MCF 10A (cell line): ENCODE data around the gene PPP6R3. TPM values are rescaled to one million over a fixed set of nuclear protein-coding genes. Genes with fewer than 3 reads are reported as not detected.

Experiments
- BruUV-seq: library from RNA; stranded (reverse); fragments of 400-500 nt; replicated peaks from 2 replicates; lab custom pipeline; 2021; lab: Mats Ljungman, UMichigan
- CTCF ChIA-PET: fragments of 300-600 bp; sonication (Branson Sonifier 250); formaldehyde crosslinking; extraction: SDS; loops from one replicate; lab custom pipeline; 2021; ENCODE audit warnings: antibody characterized with exemption, inconsistent platforms; lab: Yijun Ruan, JAX
- POLR2A ChIA-PET: fragments of 300-600, 350-650 bp; sonication (Branson Sonifier 250); formaldehyde crosslinking; extraction: SDS; loops from one replicate; lab custom pipeline; 2020; ENCODE audit warnings: antibody characterized with exemption, inconsistent platforms; lab: Yijun Ruan, JAX
- DNase-seq: peaks from one replicate; pipeline ENCODE4 v3.0.0-alpha.2; 2018; ENCODE audit not compliant: unreplicated experiment
- H3K27ac Mint-ChIP-seq: one replicate; pipeline ENCODE4 v1.8.0; 2022; ENCODE audit warnings: mild to moderate bottlenecking, low read depth, mixed read lengths; ENCODE audit not compliant: unreplicated experiment
- H3K27me3 Mint-ChIP-seq: one replicate; pipeline ENCODE4 v1.8.0; 2022; ENCODE audit warnings: mixed read lengths; ENCODE audit not compliant: insufficient read depth, unreplicated experiment
- H3K36me3 Mint-ChIP-seq: one replicate; pipeline ENCODE4 v1.8.0; 2022; ENCODE audit warnings: mild to moderate bottlenecking, moderate library complexity, mixed read lengths; ENCODE audit not compliant: insufficient read depth, unreplicated experiment
- H3K4me1 Mint-ChIP-seq: one replicate; pipeline ENCODE4 v1.8.0; 2022; ENCODE audit warnings: mixed read lengths; ENCODE audit not compliant: insufficient read depth, unreplicated experiment
- H3K4me3 Mint-ChIP-seq: one replicate; pipeline ENCODE4 v1.8.0; 2022; ENCODE audit warnings: mild to moderate bottlenecking, moderate library complexity, mixed read lengths; ENCODE audit not compliant: unreplicated experiment
- H3K9me3 Mint-ChIP-seq: one replicate; pipeline ENCODE4 v1.8.0; 2022; ENCODE audit warnings: mixed read lengths; ENCODE audit not compliant: unreplicated experiment
- CTCF ChIP-seq: fragments of 200-600 bp; IDR thresholded peaks from one replicate; pipeline ENCODE4 v1.8.0; 2022; ENCODE audit warnings: antibody characterized with exemption, mild to moderate bottlenecking; ENCODE audit not compliant: unreplicated experiment
- intact Hi-C: fragments of 100-400 bp; cut with micrococcal nuclease; formaldehyde crosslinking; loops from 2 replicates; pipeline ENCODE4 v1.14.1; 2022
- total RNA-seq: library from RNA; stranded (reverse); gene quantifications from 2 replicates; pipeline ENCODE4 v1.2.3, GENCODE V29; 2022

Gene PPP6R3
- total RNA-seq, 1 experiment from 2014 or later = 95.7 TPM

- Mint-ChIP-seq H3K9me3 (no peaks in the 10 kb centered on the region), H3K27me3 (no peaks in the 10 kb centered on the region), H3K4me3 (no peak overlapping the region), H3K4me1 (no peaks in the 10 kb centered on the region), H3K36me3 (peaks cover 45% of the 10 kb centered on the region), H3K27ac (no peak overlapping the region)
- no TSS peak for BruUV-seq
- CTCF ChIA-PET = no interaction called here
- intact Hi-C loops = no loop called here
- POLR2A ChIA-PET = no interaction called here
- no peak for DNase-seq
- no peak for TF ChIP-seq CTCF
These were observed 40.4 kb upstream of the PPP6R3 start for GRCh38 chr11:68420171-68420570.

- Mint-ChIP-seq H3K4me3 (no peak overlapping the region), H3K9me3 (no peaks in the 10 kb centered on the region), H3K27ac (no peak overlapping the region), H3K4me1 (no peaks in the 10 kb centered on the region), H3K27me3 (no peaks in the 10 kb centered on the region), H3K36me3 (peaks cover 56% of the 10 kb centered on the region)
- DNase-seq = no peak
- ChIA-PET CTCF (interaction anchor here (0.6 kb wide), 1 partner anchor 107 kb away, joined by 3 read pairs; no protein-coding TSS in a partner anchor), POLR2A (interaction anchor here (0.6 kb wide), 1 partner anchor 109 kb away, joined by 3 read pairs; no protein-coding TSS in a partner anchor)
- TF ChIP-seq CTCF = no peak
- no TSS peak for BruUV-seq
- intact Hi-C loops = no loop called here
These were observed 37.1 kb upstream of the PPP6R3 start for GRCh38 chr11:68423481-68423880.

GRCh38 chr11:68424101-68424632 is 36.4 kb upstream of the PPP6R3 start:
- intact Hi-C loops = no loop called here
- no peaks in the 10 kb centered on the region for H3K27me3 Mint-ChIP-seq
- H3K4me3 Mint-ChIP-seq = no peak overlapping the region
- no peak overlapping the region for H3K27ac Mint-ChIP-seq
- H3K9me3 Mint-ChIP-seq = no peaks in the 10 kb centered on the region
- ChIA-PET CTCF (interaction anchor here (0.6 kb wide), 1 partner anchor 107 kb away, joined by 3 read pairs; no protein-coding TSS in a partner anchor), POLR2A (interaction anchor here (0.6 kb wide), 1 partner anchor 110 kb away, joined by 3 read pairs; no protein-coding TSS in a partner anchor)
- no TSS peak for BruUV-seq
- peaks cover 57% of the 10 kb centered on the region for H3K36me3 Mint-ChIP-seq
- TF ChIP-seq CTCF = no peak
- H3K4me1 Mint-ChIP-seq = no peaks in the 10 kb centered on the region
- no peak for DNase-seq

GRCh38 chr11:68424981-68425865 is 35.3 kb upstream of the PPP6R3 start:
- no peak for TF ChIP-seq CTCF
- CTCF ChIA-PET = interaction anchor here (0.7 to 1.3 kb wide), 2 partner anchors 42 to 127 kb away, joined by 3 to 4 read pairs; no protein-coding TSS in a partner anchor
- Mint-ChIP-seq H3K27me3 (no peaks in the 10 kb centered on the region), H3K27ac (no peak overlapping the region), H3K36me3 (peaks cover 67% of the 10 kb centered on the region), H3K4me1 (no peaks in the 10 kb centered on the region), H3K9me3 (peaks cover 9% of the 10 kb centered on the region), H3K4me3 (no peak overlapping the region)
- intact Hi-C loops = no loop called here
- POLR2A ChIA-PET = no interaction called here
- DNase-seq = no peak
- BruUV-seq = no TSS peak
